ENCODE measurements around the gene TBC1D22B. TPM values are rescaled to one million over a fixed set of nuclear protein-coding genes. Genes with fewer than 3 reads are reported as not detected.

Gene TBC1D22B
- total and polyA plus RNA-seq, 2 of the 13 experiments (the other 11 are each of a cell fraction or from before 2014, with no cell fraction given) = 9.7 to 12.9 TPM

- no peak for TF ChIP-seq SSRP1 (CRISPR knock-in tag; IDR thresholded peaks at IDR 0.05)
- no peak for TF ChIP-seq PHF21A (CRISPR knock-in tag; IDR thresholded peaks at IDR 0.05)
- no peak for TF ChIP-seq ATM (IDR thresholded peaks at IDR 0.05; ENCODE audit: borderline replicate concordance)
- no peak for TF ChIP-seq ZNF790 (CRISPR knock-in tag; IDR thresholded peaks at IDR 0.05; ENCODE audit: borderline replicate concordance)
- no peak for TF ChIP-seq ZNF142 (CRISPR knock-in tag; IDR thresholded peaks at IDR 0.05)
- TF ChIP-seq ZNF552 (CRISPR knock-in tag; IDR thresholded peaks at IDR 0.05; ENCODE audit: borderline replicate concordance) = no peak
- TF ChIP-seq ZNF687 (CRISPR knock-in tag; IDR thresholded peaks at IDR 0.05) = peak; percentile 33
- no peak for TF ChIP-seq ZNF564 (CRISPR knock-in tag; IDR thresholded peaks at IDR 0.05)
- TF ChIP-seq SMAD9 (CRISPR knock-in tag; IDR thresholded peaks at IDR 0.05) = no peak
- TF ChIP-seq ZNF569 (CRISPR knock-in tag; IDR thresholded peaks at IDR 0.05; ENCODE audit: borderline replicate concordance) = no peak
- no peak for TF ChIP-seq SAFB2 (CRISPR knock-in tag; IDR thresholded peaks at IDR 0.05; ENCODE audit: borderline replicate concordance, low read depth)
- TF ChIP-seq ZEB1 (IDR thresholded peaks at IDR 0.05; ENCODE audit: insufficient replicate concordance, low read depth) = no peak
- no peak for TF ChIP-seq FLYWCH1 (CRISPR knock-in tag; IDR thresholded peaks at IDR 0.05)
- no peak for TF ChIP-seq MIER3 (CRISPR knock-in tag; IDR thresholded peaks at IDR 0.05; ENCODE audit: borderline replicate concordance)
- TF ChIP-seq NFYC (CRISPR knock-in tag; IDR thresholded peaks at IDR 0.05) = no peak
- TF ChIP-seq ZNF414 (CRISPR knock-in tag; IDR thresholded peaks at IDR 0.05) = 0 out of 2 replicates have a peak, but pooled peaks have one; percentile 60
- TF ChIP-seq KDM2A (CRISPR knock-in tag; IDR thresholded peaks at IDR 0.05; ENCODE audit: borderline replicate concordance, low read depth) = peak; percentile 66; the same call in 1 of the 2 replicates
- no peak for TF ChIP-seq TFDP1 (CRISPR knock-in tag; IDR thresholded peaks at IDR 0.05; ENCODE audit: borderline replicate concordance)
- no peak for TF ChIP-seq ZNF616 (CRISPR knock-in tag; IDR thresholded peaks at IDR 0.05; ENCODE audit: low read depth)
These were observed 49.6 kb upstream of the TBC1D22B start (continued) for GRCh38 chr6:37207903-37208456.

Measured in HepG2 (cell line).